H9 (cell line): Measurements from ENCODE around the gene PPP1R9A. TPM values are rescaled to one million over a fixed set of nuclear protein-coding genes. Genes with fewer than 3 reads are reported as not detected.

ENCODE experiments used
- DNase-seq: peaks from one replicate; pipeline ENCODE4 v3.0.0-alpha.2; 2017
- H2AFZ ChIP-seq: one replicate; pipeline ENCODE4 v1.6.1; 2013; ENCODE audit warnings: mild to moderate bottlenecking, low read length, control low read depth, moderate library complexity
- H2AK5ac ChIP-seq: 2 replicates; pipeline ENCODE4 v1.6.1; 2013; ENCODE audit warnings: low read length, control low read depth, mixed read lengths; ENCODE audit not compliant: insufficient read length
- H2BK120ac ChIP-seq: one replicate; pipeline ENCODE4 v1.6.1; 2013; ENCODE audit warnings: low read depth, mild to moderate bottlenecking, low read length, control low read depth, inconsistent platforms; ENCODE audit not compliant: poor library complexity, severe bottlenecking
- H2BK12ac ChIP-seq: 2 replicates; pipeline ENCODE4 v1.6.1; 2013; ENCODE audit warnings: low read length, control low read depth, mixed read lengths, low read depth; ENCODE audit not compliant: insufficient read length
- H2BK15ac ChIP-seq: 2 replicates; pipeline ENCODE4 v1.6.1; 2013; ENCODE audit warnings: low read depth, low read length, control low read depth
- H2BK20ac ChIP-seq: one replicate; pipeline ENCODE4 v1.6.1; 2013; ENCODE audit warnings: low read depth, mild to moderate bottlenecking, low read length, control low read depth, inconsistent platforms; ENCODE audit not compliant: poor library complexity, severe bottlenecking
- H2BK5ac ChIP-seq: 2 replicates; pipeline ENCODE4 v1.6.1; 2013; ENCODE audit warnings: low read length, control low read depth, mixed read lengths; ENCODE audit not compliant: insufficient read length
- H3K14ac ChIP-seq: 2 replicates; pipeline ENCODE4 v1.6.1; 2013; ENCODE audit warnings: low read length, control low read depth; ENCODE audit not compliant: insufficient read depth
- H3K18ac ChIP-seq: 2 replicates; pipeline ENCODE4 v1.6.1; 2013; ENCODE audit warnings: low read depth, mild to moderate bottlenecking, mixed read lengths, low read length, control low read depth; ENCODE audit not compliant: insufficient read length
- H3K23ac ChIP-seq: 2 replicates; pipeline ENCODE4 v1.6.1; 2013; ENCODE audit warnings: low read length, control low read depth, mixed read lengths, low read depth; ENCODE audit not compliant: insufficient read length
- H3K23me2 ChIP-seq: 2 replicates; pipeline ENCODE4 v1.6.1; 2013; ENCODE audit warnings: low read depth, mild to moderate bottlenecking, mixed read lengths, low read length, control low read depth; ENCODE audit not compliant: insufficient read length, poor library complexity, severe bottlenecking
- H3K27ac ChIP-seq: 2 replicates; pipeline ENCODE4 v1.5.1; 2013; ENCODE audit warnings: low read length, control low read depth, mixed read lengths, low read depth; ENCODE audit not compliant: insufficient read length
- H3K27me3 ChIP-seq: 2 replicates; pipeline ENCODE4 v1.6.1; 2013; ENCODE audit warnings: low read length, control low read depth, inconsistent platforms; ENCODE audit not compliant: insufficient read depth
- H3K4ac ChIP-seq: 2 replicates; pipeline ENCODE4 v1.6.1; 2013; ENCODE audit warnings: low read depth, mild to moderate bottlenecking, control low read depth, inconsistent platforms, low read length, moderate library complexity
- H3K4me1 ChIP-seq: 2 replicates; pipeline ENCODE4 v1.6.1; 2013; ENCODE audit warnings: low read length, control low read depth, inconsistent platforms; ENCODE audit not compliant: insufficient read depth
- H3K4me2 ChIP-seq: 2 replicates; pipeline ENCODE4 v1.6.1; 2013; ENCODE audit warnings: low read length, control low read depth, mixed read lengths; ENCODE audit not compliant: insufficient read length, insufficient read depth
- H3K56ac ChIP-seq: 2 replicates; pipeline ENCODE4 v1.6.1; 2013; ENCODE audit warnings: low read depth, mild to moderate bottlenecking, mixed read lengths, low read length, control low read depth; ENCODE audit not compliant: insufficient read length
- H3K79me1 ChIP-seq: 2 replicates; pipeline ENCODE4 v1.6.1; 2013; ENCODE audit warnings: low read depth, mild to moderate bottlenecking, moderate library complexity, low read length, control low read depth, inconsistent platforms; ENCODE audit not compliant: insufficient read depth, poor library complexity, severe bottlenecking
- H3K79me2 ChIP-seq: 2 replicates; pipeline ENCODE4 v1.6.1; 2013; ENCODE audit warnings: low read length, control low read depth, inconsistent platforms; ENCODE audit not compliant: insufficient read depth
- H3K9ac ChIP-seq: 2 replicates; pipeline ENCODE4 v1.6.1; 2013; ENCODE audit warnings: low read length, control low read depth, mixed read lengths; ENCODE audit not compliant: insufficient read length; ENCODE audit errors: extremely low read depth
- H3K9me3 ChIP-seq: one replicate; pipeline ENCODE4 v1.6.1; 2013; ENCODE audit warnings: low read depth, low read length, inconsistent platforms; ENCODE audit not compliant: control insufficient read depth
- H3T11ph ChIP-seq: one replicate; pipeline ENCODE4 v1.6.1; 2013; ENCODE audit warnings: mild to moderate bottlenecking, low read length, control low read depth, inconsistent platforms
- H4K20me1 ChIP-seq: one replicate; pipeline ENCODE4 v1.6.1; 2013; ENCODE audit not compliant: control insufficient read depth, insufficient read length, insufficient read depth
- H4K5ac ChIP-seq: 2 replicates; pipeline ENCODE4 v1.6.1; 2013; ENCODE audit warnings: low read depth, mild to moderate bottlenecking, mixed read lengths, low read length, control low read depth; ENCODE audit not compliant: insufficient read length
- H4K8ac ChIP-seq: replicated peaks from 2 replicates; pipeline ENCODE4 v1.6.1; 2013; ENCODE audit warnings: low read length, control low read depth, mixed read lengths, low read depth; ENCODE audit not compliant: insufficient read length
- H4K91ac ChIP-seq: 2 replicates; pipeline ENCODE4 v1.6.1; 2013; ENCODE audit warnings: low read depth, mild to moderate bottlenecking, moderate library complexity, mixed read lengths, low read length, control low read depth; ENCODE audit not compliant: insufficient read length
- H3K27ac Mint-ChIP-seq, 3 experiments: 2 replicates in 2 of 3; 3 replicates in 1 of 3; pipeline ENCODE4 v1.8.0; 2020 to 2021; ENCODE audit warnings: mixed read lengths in 3 of 3, mild to moderate bottlenecking in 1 of 3, moderate library complexity in 1 of 3
- H3K27me3 Mint-ChIP-seq: 2 replicates; pipeline ENCODE4 v1.8.0; 2021; ENCODE audit warnings: low read depth, mild to moderate bottlenecking, moderate library complexity, mixed read lengths
- H3K36me3 Mint-ChIP-seq, 3 experiments: 2 replicates in 2 of 3; 3 replicates in 1 of 3; pipeline ENCODE4 v1.8.0; 2020 to 2021; ENCODE audit warnings: low read depth in 3 of 3, mixed read lengths in 3 of 3; ENCODE audit not compliant: insufficient read depth in 1 of 3
- H3K4me1 Mint-ChIP-seq, 2 experiments: 2 replicates each; pipeline ENCODE4 v1.8.0; 2020; ENCODE audit warnings: mixed read lengths in 2 of 2
- H3K4me3 Mint-ChIP-seq, 2 experiments: 2 replicates in 1 of 2; 3 replicates in 1 of 2; pipeline ENCODE4 v1.8.0; 2020 to 2021; ENCODE audit warnings: mild to moderate bottlenecking in 2 of 2, mixed read lengths in 2 of 2, moderate library complexity in 1 of 2
- H3K9me3 Mint-ChIP-seq, 2 experiments: 2 replicates in 1 of 2; 3 replicates in 1 of 2; pipeline ENCODE4 v1.8.0; 2020; ENCODE audit warnings: mild to moderate bottlenecking in 2 of 2, mixed read lengths in 2 of 2, moderate library complexity in 1 of 2
- WGBS: extraction: QIAGEN DNeasy Blood & Tissue Kit; methylation state at CpG from one replicate; pipeline ENCODE4 v1.1.7; 2013; ENCODE audit warnings: missing lambda C conversion rate, low lambda C conversion rate, mixed read lengths; ENCODE audit not compliant: insufficient read length; ENCODE audit errors: extremely low coverage; 5-methylcytosine and 5-hydroxymethylcytosine counted together
- total RNA-seq: library from RNA; stranded (reverse); gene quantifications from 2 replicates; pipeline ENCODE4 v1.2.1, GENCODE V29; 2021
- TF ChIP-seq, protein P1 (sequence below): fragments of 200-600 bp; sonication (generic); conservative IDR thresholded peaks from 3 replicates; pipeline ENCODE4 v1.8.0; 2021; ENCODE audit warnings: antibody characterized with exemption, mild to moderate bottlenecking

The PPP1R9A gene
- total RNA-seq, 1 experiment from 2014 or later, result 17.0 TPM

DNA sequence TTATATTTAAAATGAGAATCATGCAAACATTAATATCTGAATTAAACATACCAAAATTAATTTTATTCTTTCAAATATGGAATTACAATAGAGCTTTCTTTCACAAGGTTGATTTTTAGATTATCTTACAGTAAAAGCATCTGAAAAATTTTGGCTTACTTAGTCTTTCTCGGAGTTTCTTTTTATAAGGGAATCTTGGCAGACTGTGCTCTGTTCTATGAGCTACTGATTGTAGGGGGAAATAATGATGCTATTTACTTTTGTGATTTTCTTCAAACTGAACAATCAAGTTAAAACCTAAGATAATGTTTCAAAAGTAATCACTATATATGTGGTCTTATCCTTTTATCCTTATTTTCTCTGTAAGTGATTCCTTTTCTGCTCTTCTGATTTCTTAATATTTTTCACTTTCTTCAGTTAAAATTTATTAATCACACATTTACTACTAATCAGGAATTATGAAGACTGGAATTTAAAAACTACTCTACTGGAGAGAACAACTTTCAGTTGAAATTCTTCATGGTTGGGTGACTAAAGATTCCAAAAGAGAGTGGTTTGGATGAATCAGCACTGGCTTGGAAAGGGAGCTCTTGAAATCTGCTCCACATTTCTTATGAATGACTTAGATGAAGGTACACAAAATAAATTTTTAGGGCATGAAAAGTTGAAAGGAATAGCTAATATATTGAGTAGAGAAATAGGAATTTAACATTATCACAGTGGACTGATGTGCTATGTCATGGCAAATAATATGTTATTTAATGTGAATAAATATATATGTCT, 103.9 kb downstream of the PPP1R9A start:
- Histone ChIP-seq H3K14ac (no peak overlapping the region), H3K56ac (no peak overlapping the region), H2BK120ac (no peak overlapping the region), H2BK5ac (no peak overlapping the region), H3K4me2 (no peak overlapping the region), H4K91ac (no peak overlapping the region), H3K9me3 (no peaks in the 10 kb centered on the region), H3K79me2 (no peaks in the 10 kb centered on the region), H3K27ac (no peak overlapping the region), H2BK20ac (no peak overlapping the region), H3K4me1 (no peaks in the 10 kb centered on the region), H2BK15ac (no peak overlapping the region), H3K4ac (no peak overlapping the region), H3K79me1 (no peaks in the 10 kb centered on the region), H4K8ac (no peak overlapping the region), H3K23me2 (no peaks in the 10 kb centered on the region), H3K27me3 (no peaks in the 10 kb centered on the region), H3K9ac (no peak overlapping the region), H3K23ac (no peak overlapping the region), H2AFZ (no peak overlapping the region), H3K18ac (no peak overlapping the region), H4K20me1 (no peaks in the 10 kb centered on the region), H4K5ac (no peak overlapping the region), H2BK12ac (no peak overlapping the region), H2AK5ac (no peak overlapping the region), H3T11ph (no peak overlapping the region)
- Mint-ChIP-seq H3K4me3 (no peak overlapping the region), H3K27me3 (no peaks in the 10 kb centered on the region), H3K36me3 (no peaks in the 10 kb centered on the region), H3K4me1 (no peaks in the 10 kb centered on the region), H3K9me3 (no peaks in the 10 kb centered on the region), H3K27ac (peak overlapping the region in 1 of 3 experiments; percentile 49; a peak in 1 of 7 replicates)
- DNase-seq, result no peak
- WGBS, result no CpG with 5 or more reads among the region's 1 CpG
- TF ChIP-seq, protein P1, sequence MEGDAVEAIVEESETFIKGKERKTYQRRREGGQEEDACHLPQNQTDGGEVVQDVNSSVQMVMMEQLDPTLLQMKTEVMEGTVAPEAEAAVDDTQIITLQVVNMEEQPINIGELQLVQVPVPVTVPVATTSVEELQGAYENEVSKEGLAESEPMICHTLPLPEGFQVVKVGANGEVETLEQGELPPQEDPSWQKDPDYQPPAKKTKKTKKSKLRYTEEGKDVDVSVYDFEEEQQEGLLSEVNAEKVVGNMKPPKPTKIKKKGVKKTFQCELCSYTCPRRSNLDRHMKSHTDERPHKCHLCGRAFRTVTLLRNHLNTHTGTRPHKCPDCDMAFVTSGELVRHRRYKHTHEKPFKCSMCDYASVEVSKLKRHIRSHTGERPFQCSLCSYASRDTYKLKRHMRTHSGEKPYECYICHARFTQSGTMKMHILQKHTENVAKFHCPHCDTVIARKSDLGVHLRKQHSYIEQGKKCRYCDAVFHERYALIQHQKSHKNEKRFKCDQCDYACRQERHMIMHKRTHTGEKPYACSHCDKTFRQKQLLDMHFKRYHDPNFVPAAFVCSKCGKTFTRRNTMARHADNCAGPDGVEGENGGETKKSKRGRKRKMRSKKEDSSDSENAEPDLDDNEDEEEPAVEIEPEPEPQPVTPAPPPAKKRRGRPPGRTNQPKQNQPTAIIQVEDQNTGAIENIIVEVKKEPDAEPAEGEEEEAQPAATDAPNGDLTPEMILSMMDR, result no peak
